IPS-18a (cell line): Measurements from ENCODE around the gene SOAT1.

ENCODE experiments used
- H3K27ac ChIP-seq: one replicate; pipeline ENCODE4 v1.5.1; 2013; ENCODE audit warnings: low read length
- H3K27me3 ChIP-seq: one replicate; pipeline ENCODE4 v1.6.1; 2013; ENCODE audit warnings: mild to moderate bottlenecking, low read length; ENCODE audit not compliant: control insufficient read depth, insufficient read depth
- H3K36me3 ChIP-seq: one replicate; pipeline ENCODE4 v1.6.1; 2013; ENCODE audit warnings: low read depth, low read length; ENCODE audit not compliant: control insufficient read depth
- H3K4me1 ChIP-seq: one replicate; pipeline ENCODE4 v1.6.1; 2013; ENCODE audit warnings: low read depth, low read length; ENCODE audit not compliant: control insufficient read depth
- H3K4me3 ChIP-seq: one replicate; pipeline ENCODE4 v1.5.1; 2013; ENCODE audit warnings: low read length
- H3K9ac ChIP-seq: one replicate; pipeline ENCODE4 v1.6.1; 2013; ENCODE audit warnings: mild to moderate bottlenecking, low read length, moderate library complexity
- H3K9me3 ChIP-seq: one replicate; pipeline ENCODE4 v1.6.1; 2013; ENCODE audit warnings: low read depth, low read length; ENCODE audit not compliant: control insufficient read depth

SOAT1 gene

DNA sequence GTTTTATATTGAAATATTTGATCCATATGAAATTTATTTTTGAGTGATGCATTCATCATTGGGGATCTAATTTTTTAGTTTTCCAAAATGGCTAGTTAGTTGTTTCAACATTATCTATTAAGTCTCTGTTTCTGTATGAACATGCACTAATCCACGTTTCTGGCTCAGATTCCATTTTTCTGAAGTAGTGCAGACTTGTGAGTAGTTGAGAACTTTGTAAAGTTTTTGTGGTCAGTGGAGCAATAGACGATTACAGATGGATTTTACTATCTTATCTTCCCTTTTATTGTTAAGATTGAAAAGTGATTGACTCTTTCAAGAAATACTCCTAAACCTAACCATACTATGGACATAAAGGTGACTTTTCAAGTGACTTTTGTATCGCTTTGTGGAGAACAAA, 16.7 kb downstream of the SOAT1 start:
- no peaks in the 10 kb centered on the region for H3K27me3 ChIP-seq
- no peaks in the 10 kb centered on the region for H3K9me3 ChIP-seq
- no peaks in the 10 kb centered on the region for H3K4me1 ChIP-seq
- no peak overlapping the region for H3K9ac ChIP-seq
- H3K36me3 ChIP-seq, result no peaks in the 10 kb centered on the region
- H3K4me3 ChIP-seq, result no peak overlapping the region
- no peak overlapping the region for H3K27ac ChIP-seq

DNA sequence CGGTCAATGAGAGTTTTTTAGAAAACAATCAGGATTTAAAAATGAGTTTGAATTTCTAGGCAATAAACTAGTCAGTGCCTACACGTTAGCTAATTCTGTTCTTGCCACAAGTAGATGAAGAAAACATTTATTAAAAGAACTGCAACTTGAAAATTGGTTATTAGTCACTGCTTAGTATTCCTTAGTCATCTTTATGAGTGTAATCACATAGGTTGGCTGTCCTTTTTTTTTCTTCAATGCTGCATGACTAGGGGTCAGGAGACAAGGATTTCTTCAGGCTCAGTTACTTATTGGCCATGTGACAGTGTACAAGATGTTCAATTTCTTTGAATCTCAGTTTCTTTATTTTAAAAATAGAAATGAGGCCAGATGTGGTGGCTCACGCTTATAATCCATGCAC, 17.1 kb downstream of the SOAT1 start:
- Histone ChIP-seq H3K9ac (no peak overlapping the region), H3K4me1 (no peaks in the 10 kb centered on the region), H3K27me3 (no peaks in the 10 kb centered on the region), H3K4me3 (no peak overlapping the region), H3K27ac (no peak overlapping the region), H3K9me3 (no peaks in the 10 kb centered on the region), H3K36me3 (no peaks in the 10 kb centered on the region)

DNA sequence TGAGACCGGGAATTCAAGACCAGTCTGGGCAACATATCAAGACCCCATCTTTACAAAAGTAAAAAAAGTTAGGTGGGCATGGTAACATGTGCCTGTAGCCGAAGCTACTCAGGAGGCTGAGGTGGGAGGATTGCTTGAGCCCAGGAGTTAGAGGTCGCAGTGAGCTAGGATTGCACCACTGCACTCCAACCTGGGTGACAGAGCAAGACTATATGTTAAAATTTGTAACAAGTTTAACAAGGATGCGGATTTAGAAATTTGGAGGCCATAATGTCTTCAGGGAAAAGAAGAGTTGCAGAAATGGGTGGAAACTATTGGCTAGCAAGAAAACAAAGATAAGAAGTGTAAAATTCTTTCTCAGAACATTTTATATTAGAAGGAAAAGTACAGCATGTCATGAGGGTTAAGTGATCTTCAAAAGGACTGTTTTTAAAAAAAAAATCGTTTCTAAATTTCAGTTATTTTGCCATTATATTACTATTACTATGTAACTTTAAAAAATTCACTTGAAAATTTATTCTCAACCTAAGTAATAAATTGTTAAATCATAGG, 17.6 kb downstream of the SOAT1 start:
- no peaks in the 10 kb centered on the region for H3K4me1 ChIP-seq
- H3K36me3 ChIP-seq, result no peaks in the 10 kb centered on the region
- no peak overlapping the region for H3K9ac ChIP-seq
- H3K27me3 ChIP-seq, result no peaks in the 10 kb centered on the region
- no peak overlapping the region for H3K4me3 ChIP-seq
- no peaks in the 10 kb centered on the region for H3K9me3 ChIP-seq
- no peak overlapping the region for H3K27ac ChIP-seq

DNA sequence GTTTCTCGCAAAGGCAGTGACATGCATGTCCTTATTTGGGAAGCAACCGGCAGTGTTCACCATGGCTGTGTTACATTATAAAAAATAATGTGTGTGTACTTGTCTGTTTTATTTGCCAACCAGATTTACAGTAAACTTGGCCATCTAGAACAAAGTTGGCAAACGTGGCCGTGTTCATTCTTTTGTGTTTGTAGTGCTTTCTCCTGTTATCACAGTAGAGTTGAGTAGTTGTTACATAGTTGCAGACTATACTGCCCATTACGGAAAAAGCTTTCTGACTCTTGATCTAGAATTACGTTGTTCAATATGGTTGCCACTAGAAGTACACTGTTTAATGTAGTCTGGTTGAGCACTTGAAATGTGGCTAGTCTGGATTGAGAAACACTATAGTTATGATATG, 19.4 kb downstream of the SOAT1 start:
- Histone ChIP-seq H3K4me1 (no peaks in the 10 kb centered on the region), H3K27ac (no peak overlapping the region), H3K36me3 (no peaks in the 10 kb centered on the region), H3K9me3 (no peaks in the 10 kb centered on the region), H3K9ac (no peak overlapping the region), H3K4me3 (no peak overlapping the region), H3K27me3 (no peaks in the 10 kb centered on the region)

DNA sequence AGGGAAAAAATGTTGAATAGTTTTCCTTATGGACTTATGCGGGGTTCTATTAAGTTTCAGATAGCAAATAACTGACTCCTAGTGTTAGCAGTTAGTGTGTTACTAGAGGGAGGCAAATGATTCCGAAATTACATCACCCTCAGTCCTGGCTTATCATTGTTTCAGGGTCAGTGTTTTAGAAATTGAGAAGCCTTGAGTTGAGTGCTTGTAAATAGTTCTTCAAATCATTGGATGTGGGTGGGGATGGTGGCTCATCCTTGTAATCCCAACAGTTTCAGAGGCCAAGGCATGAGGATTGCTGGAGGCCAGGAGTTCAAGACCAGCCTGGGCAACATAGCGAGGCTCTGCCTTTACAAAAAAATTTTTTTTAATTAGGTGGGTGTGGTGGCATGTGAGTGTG, 21.3 kb downstream of the SOAT1 start:
- Histone ChIP-seq H3K27me3 (no peaks in the 10 kb centered on the region), H3K9me3 (no peaks in the 10 kb centered on the region), H3K9ac (no peak overlapping the region), H3K4me1 (peaks cover 9% of the 10 kb centered on the region), H3K4me3 (no peak overlapping the region), H3K27ac (no peak overlapping the region), H3K36me3 (no peaks in the 10 kb centered on the region)

DNA sequence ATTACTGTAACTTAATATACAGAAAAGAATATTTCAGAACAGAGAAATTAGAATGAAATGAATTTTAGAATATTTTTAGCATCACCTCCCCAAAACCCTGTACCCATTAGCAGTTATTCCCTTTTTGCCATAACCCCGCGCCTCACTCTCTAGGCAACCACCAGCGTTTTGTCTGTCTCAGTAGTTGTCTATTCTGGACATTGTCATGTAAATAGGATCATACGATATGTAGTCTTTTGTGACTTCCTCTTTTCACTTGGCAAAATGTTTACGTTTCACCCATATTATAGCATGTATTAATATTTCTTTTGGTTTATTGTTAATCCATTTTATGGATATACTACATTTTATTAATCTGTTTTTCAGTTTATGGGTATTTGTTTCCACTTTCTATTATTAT, 24.9 kb downstream of the SOAT1 start:
- Histone ChIP-seq H3K9me3 (peaks cover 3% of the 10 kb centered on the region), H3K4me3 (no peak overlapping the region), H3K27me3 (no peaks in the 10 kb centered on the region), H3K9ac (no peak overlapping the region), H3K27ac (no peak overlapping the region), H3K36me3 (no peaks in the 10 kb centered on the region), H3K4me1 (peaks cover 9% of the 10 kb centered on the region)

DNA sequence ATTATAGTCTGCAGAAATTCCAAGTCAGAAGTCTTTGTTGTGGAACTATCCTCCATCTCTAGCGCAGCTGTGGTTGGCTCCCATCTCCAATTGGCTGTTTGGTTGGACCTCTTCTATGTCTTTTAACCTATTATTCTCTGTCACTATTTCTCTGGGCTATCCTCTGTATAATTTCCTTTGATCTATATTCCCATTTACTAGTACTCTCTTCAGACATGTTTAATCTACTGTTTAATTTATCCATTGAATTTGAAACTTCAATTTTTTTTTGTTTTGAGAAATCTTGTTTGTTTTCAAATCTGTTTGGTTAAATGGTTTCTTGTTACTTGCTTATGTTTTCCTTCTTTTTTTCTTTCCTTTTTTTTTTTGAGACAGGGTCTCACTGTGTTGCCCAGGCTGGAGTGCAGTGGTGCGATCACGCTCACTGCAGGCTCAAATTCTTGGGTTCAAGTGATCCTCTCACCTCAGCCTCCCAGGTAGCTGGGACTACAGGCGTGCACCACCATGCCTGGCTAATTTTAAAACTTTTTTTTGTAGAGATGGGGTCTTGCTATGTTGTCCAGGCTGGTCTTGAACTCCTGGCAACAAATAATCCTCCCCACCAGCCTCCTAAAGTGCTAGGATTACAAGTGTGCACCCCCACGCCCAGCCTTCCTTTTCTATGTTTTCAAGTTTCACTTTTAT, 28.1 kb downstream of the SOAT1 start:
- Histone ChIP-seq H3K27ac (no peak overlapping the region), H3K27me3 (no peaks in the 10 kb centered on the region), H3K9me3 (peaks cover 3% of the 10 kb centered on the region), H3K36me3 (no peaks in the 10 kb centered on the region), H3K9ac (no peak overlapping the region), H3K4me3 (no peak overlapping the region), H3K4me1 (peaks cover 9% of the 10 kb centered on the region)

DNA sequence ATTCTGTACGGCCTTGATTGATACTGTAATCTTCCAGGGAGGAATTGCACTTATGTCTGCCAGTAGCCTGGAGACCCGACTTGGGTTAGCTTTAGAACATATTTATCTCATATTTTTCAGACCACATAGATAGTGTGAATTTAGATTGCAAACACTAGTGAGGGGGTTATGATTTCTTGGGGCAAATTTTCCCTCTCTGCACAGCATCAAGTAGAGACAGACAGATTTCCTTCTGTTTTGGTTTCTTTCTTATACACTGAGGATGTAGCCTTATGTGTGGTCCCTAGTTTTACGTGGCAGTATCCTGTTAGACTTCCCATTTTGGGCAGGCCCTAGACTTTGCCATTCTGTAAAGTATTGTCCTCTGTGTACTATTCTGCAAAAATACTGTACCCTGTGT, 29.0 kb downstream of the SOAT1 start:
- Histone ChIP-seq H3K9ac (no peak overlapping the region), H3K9me3 (peaks cover 3% of the 10 kb centered on the region), H3K4me1 (peaks cover 9% of the 10 kb centered on the region), H3K36me3 (no peaks in the 10 kb centered on the region), H3K27me3 (no peaks in the 10 kb centered on the region), H3K27ac (no peak overlapping the region), H3K4me3 (no peak overlapping the region)

DNA sequence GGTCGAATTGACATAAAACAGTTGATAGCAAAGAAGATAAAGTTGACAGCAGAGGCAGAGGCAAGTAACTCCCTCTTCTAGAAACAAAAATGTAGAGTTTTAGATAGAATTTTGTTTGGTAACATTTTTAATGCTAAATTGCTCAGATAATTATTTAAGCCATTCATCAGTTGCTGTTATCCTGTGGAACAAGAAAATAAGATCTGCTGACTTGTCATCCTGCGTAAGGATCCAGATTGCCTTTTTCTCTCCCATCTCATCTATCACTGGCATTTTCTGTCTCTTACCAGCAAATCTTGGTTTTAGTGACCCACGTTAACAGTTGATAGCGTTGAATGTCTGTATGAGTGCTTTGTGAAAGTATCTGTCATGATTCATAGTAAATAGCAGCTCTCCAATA, 29.8 kb downstream of the SOAT1 start:
- Histone ChIP-seq H3K27ac (no peak overlapping the region), H3K4me1 (peaks cover 5% of the 10 kb centered on the region), H3K4me3 (no peak overlapping the region), H3K36me3 (no peaks in the 10 kb centered on the region), H3K27me3 (no peaks in the 10 kb centered on the region), H3K9ac (no peak overlapping the region), H3K9me3 (peaks cover 3% of the 10 kb centered on the region)

DNA sequence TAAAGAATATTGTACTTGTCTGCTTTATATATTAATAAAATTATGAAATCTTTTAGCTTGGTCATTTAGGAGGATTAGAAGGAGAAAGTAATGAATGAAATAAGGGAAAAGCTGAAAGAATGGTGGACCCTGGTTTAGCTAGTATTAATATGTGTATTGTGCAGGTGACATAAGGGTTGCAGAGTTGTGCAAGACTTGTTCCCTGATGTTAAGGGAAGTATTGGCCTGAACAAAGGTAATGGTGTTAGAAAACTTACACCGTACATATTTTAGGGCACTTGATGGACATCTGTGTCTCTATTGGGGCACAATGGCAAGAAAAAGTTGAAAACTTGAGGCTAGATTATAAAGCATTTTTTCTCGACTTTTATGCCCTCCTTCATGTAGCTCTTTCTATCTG, 32.2 kb downstream of the SOAT1 start:
- Histone ChIP-seq H3K27ac (no peak overlapping the region), H3K9me3 (peaks cover 3% of the 10 kb centered on the region), H3K4me3 (no peak overlapping the region), H3K27me3 (no peaks in the 10 kb centered on the region), H3K36me3 (no peaks in the 10 kb centered on the region), H3K9ac (no peak overlapping the region), H3K4me1 (no peaks in the 10 kb centered on the region)

DNA sequence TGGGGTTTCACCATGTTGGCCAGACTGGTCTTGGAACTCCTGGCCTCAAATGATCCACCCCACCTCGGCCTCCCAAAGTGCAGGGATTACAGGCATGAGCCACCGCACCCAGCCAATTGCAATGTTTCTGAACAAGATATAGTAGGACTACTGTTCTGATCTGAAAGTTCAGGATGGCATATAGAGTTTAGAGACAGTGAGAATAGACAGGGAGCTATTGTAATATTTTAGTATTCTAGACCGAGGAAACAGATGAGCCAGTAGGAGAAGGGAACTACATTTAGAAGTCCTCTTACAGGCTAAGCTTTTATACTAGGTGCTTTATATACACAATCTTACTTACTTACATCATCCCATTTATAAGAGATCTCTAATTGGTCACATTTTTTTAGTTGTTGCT, 33.1 kb downstream of the SOAT1 start:
- Histone ChIP-seq H3K4me3 (no peak overlapping the region), H3K27ac (no peak overlapping the region), H3K4me1 (no peaks in the 10 kb centered on the region), H3K27me3 (no peaks in the 10 kb centered on the region), H3K9me3 (no peaks in the 10 kb centered on the region), H3K36me3 (no peaks in the 10 kb centered on the region), H3K9ac (no peak overlapping the region)

DNA sequence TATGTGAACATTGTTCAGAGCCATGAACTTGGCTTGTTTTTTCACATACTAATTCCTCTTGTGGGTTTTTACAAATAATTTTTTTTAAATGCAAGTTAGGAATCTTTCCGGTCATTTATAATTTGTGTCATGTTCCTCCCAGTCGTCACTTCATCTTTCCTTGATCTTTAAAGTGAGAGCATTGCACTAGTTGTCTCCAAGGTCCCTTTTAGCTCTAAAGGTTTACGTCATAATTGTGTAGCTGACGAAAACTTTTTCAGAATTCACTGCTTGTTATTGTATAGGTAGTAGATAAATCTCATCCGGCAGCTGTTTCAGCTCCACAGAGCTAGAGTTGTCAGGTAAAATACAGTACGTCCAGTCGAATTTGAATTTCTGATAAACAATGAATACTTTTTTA, 33.6 kb downstream of the SOAT1 start:
- Histone ChIP-seq H3K4me1 (no peaks in the 10 kb centered on the region), H3K27ac (no peak overlapping the region), H3K9me3 (no peaks in the 10 kb centered on the region), H3K36me3 (no peaks in the 10 kb centered on the region), H3K4me3 (no peak overlapping the region), H3K9ac (no peak overlapping the region), H3K27me3 (no peaks in the 10 kb centered on the region)
